WI38 (cell line): ENCODE measurements around the gene HBZ.

Source experiments
- H3K4me3 ChIP-seq: 2 replicates; pipeline ENCODE4 v1.5.1; 2011; ENCODE audit warnings: low read depth, mild to moderate bottlenecking, control low read depth, low read length
- TF ChIP-seq, protein P1 (sequence below): IDR thresholded peaks from 2 replicates; pipeline ENCODE4 v1.5.1; 2012; ENCODE audit warnings: low read depth, mild to moderate bottlenecking, control low read depth, low read length

The HBZ gene

DNA sequence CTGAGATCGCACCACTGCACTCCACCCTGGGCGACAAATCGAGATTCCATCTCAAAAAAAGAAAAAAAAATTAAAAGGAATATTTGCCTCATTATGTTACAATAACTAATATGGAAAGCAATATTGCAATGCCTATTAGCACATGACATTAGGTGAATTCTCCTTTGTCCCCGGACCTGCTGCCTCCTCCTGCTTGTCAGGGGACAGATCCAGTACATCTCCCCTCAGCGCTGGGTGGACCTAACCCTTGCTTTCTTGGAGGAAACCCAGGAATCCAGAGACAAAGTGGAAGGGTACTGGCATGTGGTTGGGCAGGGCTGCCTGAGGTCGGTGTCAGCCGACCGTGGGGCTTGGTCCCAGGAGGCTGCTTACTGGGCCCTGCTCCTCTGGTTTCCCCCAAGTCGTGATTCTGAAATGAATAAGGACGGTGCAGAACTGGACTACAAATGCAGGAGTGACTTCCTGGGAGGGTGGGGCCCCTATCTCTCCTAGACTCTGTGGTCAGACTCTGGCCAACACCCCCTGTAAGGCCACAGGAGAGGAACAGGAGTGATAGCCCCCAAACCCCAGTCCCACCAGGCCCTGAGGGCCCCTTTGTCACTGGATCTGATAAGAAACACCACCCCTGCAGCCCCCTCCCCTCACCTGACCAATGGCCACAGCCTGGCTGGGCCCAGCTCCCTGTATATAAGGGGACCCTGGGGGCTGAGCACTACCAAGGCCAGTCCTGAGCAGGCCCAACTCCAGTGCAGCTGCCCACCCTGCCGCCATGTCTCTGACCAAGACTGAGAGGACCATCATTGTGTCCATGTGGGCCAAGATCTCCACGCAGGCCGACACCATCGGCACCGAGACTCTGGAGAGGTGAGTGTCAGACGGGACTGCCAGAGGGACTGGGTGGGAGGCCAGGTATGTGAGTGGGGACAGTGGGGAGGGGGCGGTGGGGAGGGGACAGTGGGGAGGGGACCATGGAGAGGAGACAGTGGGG is at the start of gene HBZ:
HBZ (plus strand) TSS at position 504 of the 988 bp plus-strand sequence; CDS start at position 770, 266 bp downstream.
- TF ChIP-seq, protein P1, sequence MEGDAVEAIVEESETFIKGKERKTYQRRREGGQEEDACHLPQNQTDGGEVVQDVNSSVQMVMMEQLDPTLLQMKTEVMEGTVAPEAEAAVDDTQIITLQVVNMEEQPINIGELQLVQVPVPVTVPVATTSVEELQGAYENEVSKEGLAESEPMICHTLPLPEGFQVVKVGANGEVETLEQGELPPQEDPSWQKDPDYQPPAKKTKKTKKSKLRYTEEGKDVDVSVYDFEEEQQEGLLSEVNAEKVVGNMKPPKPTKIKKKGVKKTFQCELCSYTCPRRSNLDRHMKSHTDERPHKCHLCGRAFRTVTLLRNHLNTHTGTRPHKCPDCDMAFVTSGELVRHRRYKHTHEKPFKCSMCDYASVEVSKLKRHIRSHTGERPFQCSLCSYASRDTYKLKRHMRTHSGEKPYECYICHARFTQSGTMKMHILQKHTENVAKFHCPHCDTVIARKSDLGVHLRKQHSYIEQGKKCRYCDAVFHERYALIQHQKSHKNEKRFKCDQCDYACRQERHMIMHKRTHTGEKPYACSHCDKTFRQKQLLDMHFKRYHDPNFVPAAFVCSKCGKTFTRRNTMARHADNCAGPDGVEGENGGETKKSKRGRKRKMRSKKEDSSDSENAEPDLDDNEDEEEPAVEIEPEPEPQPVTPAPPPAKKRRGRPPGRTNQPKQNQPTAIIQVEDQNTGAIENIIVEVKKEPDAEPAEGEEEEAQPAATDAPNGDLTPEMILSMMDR = no peak
- no peak within 1 kb of the TSS for H3K4me3 ChIP-seq

DNA sequence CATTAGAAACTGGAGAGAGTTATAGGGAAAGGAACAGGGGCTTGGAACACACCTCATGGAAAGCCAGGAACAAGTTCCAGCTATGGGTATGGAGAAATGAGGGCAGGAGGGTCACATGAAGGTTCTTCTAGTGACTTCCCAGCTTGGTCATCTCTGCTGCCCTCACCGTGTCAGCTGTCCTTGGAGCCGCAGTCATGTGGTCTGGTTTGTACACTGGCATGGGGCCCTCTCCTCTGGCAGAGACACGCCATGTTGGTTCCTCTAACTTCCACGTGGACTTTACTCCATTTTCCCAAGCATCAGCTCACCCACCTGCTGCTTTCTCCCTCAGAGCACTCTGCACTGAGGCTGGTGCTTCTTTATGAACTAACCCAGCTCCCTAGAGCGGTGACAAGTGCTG is 48.1 kb upstream of the HBZ start:
- TF ChIP-seq, protein P1 = no peak
- H3K4me3 ChIP-seq = no peak overlapping the region

DNA sequence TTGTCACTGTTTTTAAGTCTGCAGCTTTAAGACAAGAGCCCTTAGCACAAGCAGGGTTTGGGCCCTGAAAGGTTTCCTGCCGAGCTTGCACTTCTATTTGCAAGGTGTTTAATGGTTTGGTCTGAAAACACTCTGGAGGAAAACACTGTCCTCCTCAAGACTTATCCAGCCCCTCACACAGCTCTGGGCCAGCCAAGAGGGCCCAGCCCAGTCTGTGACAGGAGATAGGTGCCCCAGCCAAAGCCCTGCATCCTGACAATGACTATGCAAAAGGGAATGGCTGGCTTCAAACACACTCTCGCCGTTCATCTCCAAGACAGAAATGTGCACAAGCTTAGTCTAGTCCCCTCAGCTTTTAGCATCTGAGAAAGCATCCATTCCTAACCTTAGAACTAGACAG is 47.5 kb upstream of the HBZ start:
- TF ChIP-seq, protein P1 = no peak
- H3K4me3 ChIP-seq = no peak overlapping the region

DNA sequence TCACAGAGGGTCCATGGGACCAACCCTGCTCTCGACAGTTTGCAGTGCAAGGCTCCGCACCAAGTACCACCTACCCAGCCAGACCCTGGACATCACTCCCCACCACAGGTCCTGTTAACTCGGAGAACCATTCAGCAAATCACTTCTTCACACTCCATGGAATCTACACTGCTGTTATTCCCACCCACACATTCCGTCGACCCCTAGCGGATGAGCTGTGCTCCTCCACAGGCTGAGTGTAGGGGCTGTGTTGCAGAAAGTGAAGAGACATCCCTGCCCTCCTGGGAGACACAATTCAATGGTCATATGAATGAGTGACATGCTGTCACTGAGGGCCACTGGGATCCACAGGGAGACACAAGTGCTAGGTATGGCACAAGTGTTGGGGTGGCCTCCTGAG is 46.9 kb upstream of the HBZ start:
- H3K4me3 ChIP-seq = no peak overlapping the region
- TF ChIP-seq, protein P1 = no peak

DNA sequence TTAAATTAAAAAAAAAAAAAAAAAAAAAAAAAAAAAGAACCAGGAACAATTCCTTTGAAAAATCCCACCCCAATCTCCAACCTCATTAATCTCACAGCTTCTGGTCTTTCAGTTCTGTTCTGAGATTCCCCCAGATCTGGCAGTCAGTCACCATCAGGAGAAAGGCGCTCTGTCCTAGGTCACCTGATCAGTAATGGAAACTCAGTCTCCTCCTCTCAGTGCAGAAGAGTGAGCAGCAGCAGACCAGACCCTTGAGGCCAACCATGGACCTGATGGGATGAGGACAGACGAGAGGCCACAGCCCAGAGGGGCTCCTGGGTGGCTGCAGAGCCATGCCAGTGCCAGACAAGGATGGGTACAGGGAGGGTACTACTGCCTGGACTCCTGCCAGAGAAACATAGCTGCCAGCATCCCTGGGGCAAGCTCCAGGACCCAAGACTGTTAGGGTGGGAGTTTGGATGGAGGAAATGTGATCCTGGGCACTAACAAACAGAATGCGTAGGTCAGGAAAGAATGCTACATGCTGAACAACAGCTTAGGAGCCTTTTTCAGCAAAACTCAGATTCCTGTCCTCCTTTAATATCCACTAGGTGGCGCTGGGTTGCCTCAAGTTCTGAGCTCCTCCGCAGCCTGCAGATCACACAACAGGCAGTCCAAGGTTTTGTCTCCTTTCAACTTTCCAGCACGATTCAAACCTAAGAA is 45.7 kb upstream of the HBZ start:
- TF ChIP-seq, protein P1 = peak; percentile 69
- no peak overlapping the region for H3K4me3 ChIP-seq

DNA sequence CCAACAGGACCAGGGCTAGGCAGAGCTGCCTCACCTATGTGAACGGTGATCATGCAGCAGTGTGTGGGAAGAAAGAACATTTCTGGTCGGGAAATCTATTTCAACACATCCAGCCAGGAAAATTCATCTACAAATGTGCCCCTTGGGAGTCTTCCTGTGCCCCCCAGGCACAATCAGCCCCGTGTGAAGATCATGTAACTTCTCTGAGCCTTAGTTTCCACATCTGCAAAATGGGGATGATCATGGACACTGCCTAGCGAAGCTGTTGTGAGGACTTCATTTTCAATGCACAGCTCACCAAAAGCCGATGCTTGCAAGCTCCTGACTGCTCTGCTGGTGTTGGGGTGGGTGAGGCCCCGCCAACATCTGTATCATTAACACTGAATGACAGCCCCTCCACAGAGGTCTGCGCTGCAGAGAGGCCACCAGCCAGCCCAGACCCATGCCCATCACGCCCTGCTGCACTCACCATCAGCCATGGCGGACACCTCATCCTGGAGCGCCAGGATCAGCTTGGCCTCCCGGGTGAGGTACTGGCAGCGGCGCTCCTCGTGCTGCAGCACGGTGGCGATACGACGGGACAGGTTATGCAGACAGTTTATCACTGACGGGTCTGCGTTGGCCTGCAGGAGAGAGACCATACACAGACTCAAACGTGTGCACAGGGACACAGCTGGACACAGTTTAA is 40.1 kb upstream of the HBZ start:
- TF ChIP-seq, protein P1 = no peak
- H3K4me3 ChIP-seq = no peak overlapping the region
